Measurements from ENCODE around the gene SS18L1.

SS18L1 gene

DNA sequence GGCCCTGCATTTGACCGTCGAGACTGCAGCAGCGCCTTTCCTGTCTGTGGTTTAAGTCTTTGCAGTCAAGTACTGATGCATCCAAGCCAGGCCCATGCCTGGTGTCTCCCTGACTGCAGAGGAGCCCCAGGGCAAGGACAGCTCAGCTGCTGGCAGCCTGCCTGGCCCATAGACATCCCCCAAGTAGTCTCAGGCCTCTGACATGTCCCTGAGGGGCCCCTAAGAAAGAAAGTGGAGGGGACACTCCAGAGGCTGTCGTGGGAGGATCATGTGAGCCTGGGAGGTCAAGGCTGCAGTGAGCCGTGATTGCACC lies 58.5 kb downstream of the SS18L1 start:
- H3K36me3 ChIP-seq: peaks cover 62 to 83% (median 65%) of the 10 kb centered on the region in 3 donors
- TF ChIP-seq, protein P1, sequence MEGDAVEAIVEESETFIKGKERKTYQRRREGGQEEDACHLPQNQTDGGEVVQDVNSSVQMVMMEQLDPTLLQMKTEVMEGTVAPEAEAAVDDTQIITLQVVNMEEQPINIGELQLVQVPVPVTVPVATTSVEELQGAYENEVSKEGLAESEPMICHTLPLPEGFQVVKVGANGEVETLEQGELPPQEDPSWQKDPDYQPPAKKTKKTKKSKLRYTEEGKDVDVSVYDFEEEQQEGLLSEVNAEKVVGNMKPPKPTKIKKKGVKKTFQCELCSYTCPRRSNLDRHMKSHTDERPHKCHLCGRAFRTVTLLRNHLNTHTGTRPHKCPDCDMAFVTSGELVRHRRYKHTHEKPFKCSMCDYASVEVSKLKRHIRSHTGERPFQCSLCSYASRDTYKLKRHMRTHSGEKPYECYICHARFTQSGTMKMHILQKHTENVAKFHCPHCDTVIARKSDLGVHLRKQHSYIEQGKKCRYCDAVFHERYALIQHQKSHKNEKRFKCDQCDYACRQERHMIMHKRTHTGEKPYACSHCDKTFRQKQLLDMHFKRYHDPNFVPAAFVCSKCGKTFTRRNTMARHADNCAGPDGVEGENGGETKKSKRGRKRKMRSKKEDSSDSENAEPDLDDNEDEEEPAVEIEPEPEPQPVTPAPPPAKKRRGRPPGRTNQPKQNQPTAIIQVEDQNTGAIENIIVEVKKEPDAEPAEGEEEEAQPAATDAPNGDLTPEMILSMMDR (IDR thresholded peaks at IDR 0.05): no peak
- H3K27me3 ChIP-seq: no peaks in the 10 kb centered on the region
- no peak for DNase-seq
- intact Hi-C loops (cut with DNase I; ENCODE audit: low total_unique reads): no loop called here
- no peak overlapping the region for H3K27ac ChIP-seq
- H3K4me3 ChIP-seq: no peak overlapping the region
- H3K9me3 ChIP-seq: no peaks in the 10 kb centered on the region
- H3K4me1 ChIP-seq: no peaks in the 10 kb centered on the region

DNA sequence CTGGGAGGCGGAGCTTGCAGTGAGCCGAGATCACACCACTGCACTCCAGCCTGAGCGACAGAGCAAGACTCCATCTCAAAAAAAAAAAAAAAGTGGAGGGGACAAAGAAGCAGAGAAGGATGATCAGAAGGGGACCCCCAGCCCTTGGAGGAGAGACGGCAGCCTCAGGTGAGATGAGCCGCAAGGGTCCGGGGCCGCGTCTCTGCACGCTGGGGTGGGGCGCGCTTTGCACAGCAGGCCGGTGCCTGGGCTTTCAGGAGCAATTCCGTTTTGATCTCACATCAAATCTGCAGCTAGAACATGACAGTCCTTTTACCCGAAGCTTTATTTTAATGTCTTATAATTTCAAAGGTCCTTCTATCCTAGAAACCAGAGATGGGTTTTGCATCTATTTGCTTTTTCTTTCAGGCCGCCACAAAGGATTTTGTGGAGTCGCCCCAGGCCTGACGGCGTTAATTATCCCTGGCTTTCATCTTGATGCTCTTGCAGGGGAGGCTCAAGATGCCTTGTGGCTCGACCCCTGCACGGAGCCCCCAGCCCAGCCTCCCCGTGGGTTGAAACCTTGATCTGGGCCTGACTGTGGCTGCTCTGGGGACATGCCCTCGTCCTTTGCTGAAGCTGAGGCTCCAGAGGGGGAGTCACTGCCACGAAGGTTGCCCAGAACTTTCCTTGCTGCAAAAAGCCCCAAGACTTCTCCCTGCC lies 59.3 kb downstream of the SS18L1 start:
- Histone ChIP-seq H3K27me3 (no peaks in the 10 kb centered on the region), H3K36me3 (peaks cover 56 to 75% (median 60%) of the 10 kb centered on the region in 3 donors), H3K9me3 (no peaks in the 10 kb centered on the region), H3K4me1 (no peaks in the 10 kb centered on the region), H3K4me3 (no peak overlapping the region), H3K27ac (no peak overlapping the region)
- DNase-seq: no peak
- TF ChIP-seq, protein P1 (IDR thresholded peaks at IDR 0.05): no peak
- intact Hi-C loops (cut with DNase I; ENCODE audit: low total_unique reads): no loop called here

DNA sequence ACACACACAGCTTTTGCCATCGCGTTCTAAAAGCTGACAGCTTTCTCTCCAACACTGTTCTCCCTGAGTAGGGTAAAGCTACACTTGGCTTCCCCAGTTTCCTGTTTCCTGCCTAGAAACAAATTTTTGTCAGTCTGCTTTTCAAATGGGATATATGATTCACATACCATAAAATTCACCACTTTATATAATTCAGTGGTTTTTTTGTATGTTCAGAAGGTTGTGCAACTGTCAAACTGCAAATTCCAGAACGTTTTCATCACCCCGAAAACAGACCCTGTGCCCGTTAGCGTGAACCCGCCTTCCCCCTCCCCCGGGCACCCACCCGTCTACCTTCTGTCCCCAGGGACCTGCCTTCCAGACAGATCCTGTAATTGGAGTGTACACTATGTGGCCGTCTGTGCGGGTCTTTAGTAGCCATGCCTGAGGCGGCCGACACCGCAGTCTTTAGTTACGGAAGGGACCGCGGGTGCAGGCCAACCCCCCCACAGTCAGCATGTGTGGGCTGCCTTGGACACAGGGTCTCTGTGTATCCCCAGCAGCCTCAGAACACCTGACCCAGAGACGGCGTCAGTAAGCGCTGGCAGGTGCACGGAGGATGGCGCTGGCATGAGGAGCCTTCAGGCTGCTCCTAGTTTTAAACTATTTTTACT lies 59.9 kb downstream of the SS18L1 start:
- intact Hi-C loops (cut with DNase I; ENCODE audit: low total_unique reads): no loop called here
- Histone ChIP-seq H3K4me1 (no peaks in the 10 kb centered on the region), H3K27me3 (peaks cover 0 to 4% of the 10 kb centered on the region in 2 donors), H3K36me3 (peaks cover 49 to 68% (median 53%) of the 10 kb centered on the region in 3 donors), H3K27ac (no peak overlapping the region), H3K4me3 (no peak overlapping the region), H3K9me3 (no peaks in the 10 kb centered on the region)
- TF ChIP-seq, protein P1 (IDR thresholded peaks at IDR 0.05): no peak
- no peak for DNase-seq

DNA sequence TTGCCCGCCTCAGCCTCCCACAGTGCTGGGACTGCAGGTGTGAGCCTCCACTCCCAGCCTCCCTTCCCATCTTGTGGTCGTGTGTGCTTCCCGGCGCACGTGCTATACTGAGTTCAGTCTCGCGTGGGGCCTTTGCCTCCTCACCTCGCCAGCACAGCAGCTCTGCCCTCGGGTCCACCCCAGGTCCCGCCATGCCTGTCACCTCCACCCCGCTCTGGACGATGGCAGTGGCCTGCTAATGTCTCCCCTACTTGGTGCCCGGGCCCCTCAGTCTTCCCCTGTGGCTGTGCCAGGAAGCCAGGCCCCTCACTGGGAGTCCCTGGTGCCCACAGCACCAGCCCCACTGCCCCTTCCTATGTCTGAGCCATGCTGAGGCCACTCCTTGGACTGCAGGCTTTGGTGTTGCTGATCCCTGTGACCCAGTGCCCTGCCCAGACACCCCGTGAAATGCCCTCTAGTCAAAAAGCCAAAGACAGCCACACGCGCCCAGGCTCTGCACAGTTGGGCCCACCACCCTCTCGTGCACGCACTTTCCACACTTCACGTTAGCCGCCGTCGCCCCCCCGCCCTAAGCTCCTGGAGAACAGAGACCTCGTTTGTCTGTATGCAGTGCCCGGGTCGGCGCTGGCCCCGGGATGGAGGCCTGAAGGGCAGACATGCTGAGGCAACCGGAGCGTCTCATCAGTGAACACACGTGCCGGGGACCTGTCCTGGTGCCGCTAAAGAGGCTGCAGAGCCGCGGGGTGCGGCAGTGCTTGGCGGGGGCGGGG lies 62.2 kb downstream of the SS18L1 start:
- no peak for DNase-seq
- Histone ChIP-seq H3K36me3 (peaks cover 26 to 47% (median 33%) of the 10 kb centered on the region in 3 donors), H3K27ac (no peak overlapping the region), H3K4me1 (no peaks in the 10 kb centered on the region), H3K4me3 (no peak overlapping the region), H3K27me3 (peaks cover 0 to 27% of the 10 kb centered on the region in 2 donors), H3K9me3 (no peaks in the 10 kb centered on the region)
- intact Hi-C loops (cut with DNase I; ENCODE audit: low total_unique reads): no loop called here
- TF ChIP-seq, protein P1 (IDR thresholded peaks at IDR 0.05): no peak

DNA sequence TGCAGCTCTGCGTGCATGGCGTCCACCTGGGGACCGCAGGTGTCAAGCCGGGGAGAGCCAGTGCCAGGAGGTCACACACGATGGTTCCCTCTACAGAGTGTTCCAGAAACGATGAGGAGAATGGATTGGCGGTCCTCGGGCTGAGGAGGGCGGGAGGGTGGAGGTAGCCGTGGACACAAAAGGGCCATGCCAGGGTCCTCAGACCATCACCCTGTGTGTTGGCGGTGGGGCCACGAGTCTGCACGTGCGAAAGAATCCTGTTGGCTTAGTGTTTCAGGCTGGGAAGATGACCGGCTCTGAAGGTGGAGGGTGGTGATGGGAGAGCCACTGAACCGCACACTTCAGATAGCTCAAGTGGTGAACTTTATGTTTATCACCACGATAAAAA lies 62.8 kb downstream of the SS18L1 start:
- TF ChIP-seq, protein P1 (IDR thresholded peaks at IDR 0.05): no peak
- Histone ChIP-seq H3K36me3 (peaks cover 20 to 41% (median 27%) of the 10 kb centered on the region in 3 donors), H3K27ac (no peak overlapping the region), H3K4me3 (no peak overlapping the region), H3K9me3 (no peaks in the 10 kb centered on the region), H3K27me3 (peaks cover 0 to 33% of the 10 kb centered on the region in 2 donors), H3K4me1 (no peaks in the 10 kb centered on the region)
- intact Hi-C loops (cut with DNase I; ENCODE audit: low total_unique reads): no loop called here
- DNase-seq: no peak
